BJ (cell line): ENCODE data around the gene SLC24A4. TPM values are rescaled to one million over a fixed set of nuclear protein-coding genes. Genes with fewer than 3 reads are reported as not detected.

ENCODE experiments used
- CTCF ChIA-PET: fragments of 350-600 bp; formaldehyde crosslinking; extraction: SDS; loops from one replicate; lab custom pipeline; 2021; ENCODE audit warnings: antibody characterized with exemption, inconsistent platforms; lab: Yijun Ruan, JAX
- POLR2A ChIA-PET: fragments of 300-600 bp; sonication (Branson Sonifier 250); formaldehyde crosslinking; extraction: SDS; loops from one replicate; lab custom pipeline; 2021; ENCODE audit warnings: antibody characterized with exemption; lab: Charles Lee
- DNase-seq: peaks from one replicate; pipeline ENCODE4 v3.0.0-alpha.2; 2011; ENCODE audit warnings: low read depth
- H3K27me3 ChIP-seq: 2 replicates; pipeline ENCODE4 v1.6.0; 2011; ENCODE audit warnings: low read length; ENCODE audit not compliant: control insufficient read depth, insufficient read depth
- H3K36me3 ChIP-seq: 2 replicates; pipeline ENCODE4 v1.5.1; 2011; ENCODE audit warnings: low read length; ENCODE audit not compliant: control insufficient read depth, insufficient read depth
- H3K4me3 ChIP-seq: 2 replicates; pipeline ENCODE4 v1.5.1; 2011; ENCODE audit warnings: low read depth, mild to moderate bottlenecking, control low read depth, low read length
- polyA minus RNA-seq: library from RNA; depleted of rRNA, polyadenylated mRNA; stranded (reverse); fragments of >200 nt; gene quantifications from 2 replicates; pipeline ENCODE4 v1.2.3, GENCODE V29; 2011; rRNA and poly(A)+ RNA removed
- polyA plus RNA-seq: library from polyadenylated mRNA; depleted of rRNA; stranded (reverse); fragments of >200 nt; gene quantifications from 2 replicates; pipeline ENCODE4 v1.2.3, GENCODE V29; 2011; rRNA removed
- TF ChIP-seq, protein P1 (sequence below): IDR thresholded peaks from 2 replicates; pipeline ENCODE4 v1.5.1; 2011; ENCODE audit warnings: low read depth, mild to moderate bottlenecking, control low read depth, inconsistent platforms, low read length, moderate library complexity; ENCODE audit not compliant: insufficient read depth

Gene SLC24A4, protein sequence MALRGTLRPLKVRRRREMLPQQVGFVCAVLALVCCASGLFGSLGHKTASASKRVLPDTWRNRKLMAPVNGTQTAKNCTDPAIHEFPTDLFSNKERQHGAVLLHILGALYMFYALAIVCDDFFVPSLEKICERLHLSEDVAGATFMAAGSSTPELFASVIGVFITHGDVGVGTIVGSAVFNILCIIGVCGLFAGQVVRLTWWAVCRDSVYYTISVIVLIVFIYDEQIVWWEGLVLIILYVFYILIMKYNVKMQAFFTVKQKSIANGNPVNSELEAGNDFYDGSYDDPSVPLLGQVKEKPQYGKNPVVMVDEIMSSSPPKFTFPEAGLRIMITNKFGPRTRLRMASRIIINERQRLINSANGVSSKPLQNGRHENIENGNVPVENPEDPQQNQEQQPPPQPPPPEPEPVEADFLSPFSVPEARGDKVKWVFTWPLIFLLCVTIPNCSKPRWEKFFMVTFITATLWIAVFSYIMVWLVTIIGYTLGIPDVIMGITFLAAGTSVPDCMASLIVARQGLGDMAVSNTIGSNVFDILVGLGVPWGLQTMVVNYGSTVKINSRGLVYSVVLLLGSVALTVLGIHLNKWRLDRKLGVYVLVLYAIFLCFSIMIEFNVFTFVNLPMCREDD
- polyA plus RNA-seq: not detected in 2 replicates
- not detected in 2 replicates for polyA minus RNA-seq

DNA sequence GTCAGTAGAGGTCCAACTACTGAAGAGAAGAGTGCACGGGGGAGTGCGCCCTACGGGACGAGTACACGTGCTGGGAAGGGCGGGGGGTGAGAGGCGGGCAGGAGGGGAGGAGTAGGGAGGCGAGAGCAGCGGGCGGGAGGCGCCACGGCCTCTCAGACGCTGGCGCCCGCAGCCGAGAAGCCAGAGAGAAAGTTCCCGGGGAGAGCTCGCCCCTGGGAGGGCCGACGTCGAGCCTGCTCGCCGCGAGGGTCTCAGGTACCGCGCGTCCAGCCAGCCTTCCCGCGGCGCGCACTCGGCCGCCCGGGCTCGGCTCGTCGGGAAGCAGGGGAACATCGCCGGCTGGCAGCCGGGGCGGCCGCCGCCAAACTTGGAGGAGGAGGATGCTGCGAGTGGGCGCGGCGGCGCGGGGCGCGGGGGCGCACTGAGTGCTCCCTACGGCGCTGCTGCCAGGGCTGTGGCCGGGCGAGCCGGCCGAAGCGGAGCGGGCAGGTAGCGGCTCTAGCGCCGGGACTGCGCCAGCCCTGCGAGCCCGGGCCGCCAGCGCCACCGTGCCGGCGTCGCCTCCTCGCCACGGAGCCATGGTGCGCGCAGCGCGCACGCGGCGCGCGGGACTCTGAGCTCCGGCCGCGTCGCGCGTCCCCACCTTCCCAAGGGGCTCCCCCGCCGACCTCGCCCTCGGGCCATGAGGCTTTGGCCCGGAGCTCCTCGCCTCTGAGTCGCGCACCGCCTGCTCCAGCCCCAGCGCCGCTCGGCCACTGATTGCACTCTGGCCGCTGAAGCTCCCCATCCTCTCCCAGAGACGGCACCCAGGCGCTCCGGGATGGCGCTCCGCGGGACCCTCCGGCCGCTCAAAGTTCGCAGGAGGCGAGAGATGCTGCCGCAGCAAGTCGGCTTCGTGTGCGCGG lies at the start of gene SLC24A4:
Gene SLC24A4 (plus strand): TSS at position 155 of the 905 bp plus-strand sequence. CDS start 666 bp downstream, at position 821.
- DNase-seq: no peak
- H3K36me3 ChIP-seq: no peaks in the 10 kb centered on the region
- ChIA-PET CTCF (no interaction called here), POLR2A (no interaction called here)
- TF ChIP-seq, protein P1, sequence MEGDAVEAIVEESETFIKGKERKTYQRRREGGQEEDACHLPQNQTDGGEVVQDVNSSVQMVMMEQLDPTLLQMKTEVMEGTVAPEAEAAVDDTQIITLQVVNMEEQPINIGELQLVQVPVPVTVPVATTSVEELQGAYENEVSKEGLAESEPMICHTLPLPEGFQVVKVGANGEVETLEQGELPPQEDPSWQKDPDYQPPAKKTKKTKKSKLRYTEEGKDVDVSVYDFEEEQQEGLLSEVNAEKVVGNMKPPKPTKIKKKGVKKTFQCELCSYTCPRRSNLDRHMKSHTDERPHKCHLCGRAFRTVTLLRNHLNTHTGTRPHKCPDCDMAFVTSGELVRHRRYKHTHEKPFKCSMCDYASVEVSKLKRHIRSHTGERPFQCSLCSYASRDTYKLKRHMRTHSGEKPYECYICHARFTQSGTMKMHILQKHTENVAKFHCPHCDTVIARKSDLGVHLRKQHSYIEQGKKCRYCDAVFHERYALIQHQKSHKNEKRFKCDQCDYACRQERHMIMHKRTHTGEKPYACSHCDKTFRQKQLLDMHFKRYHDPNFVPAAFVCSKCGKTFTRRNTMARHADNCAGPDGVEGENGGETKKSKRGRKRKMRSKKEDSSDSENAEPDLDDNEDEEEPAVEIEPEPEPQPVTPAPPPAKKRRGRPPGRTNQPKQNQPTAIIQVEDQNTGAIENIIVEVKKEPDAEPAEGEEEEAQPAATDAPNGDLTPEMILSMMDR: no peak
- H3K27me3 ChIP-seq: peaks cover 35% of the 10 kb centered on the region
- H3K4me3 ChIP-seq: no peak within 1 kb of the TSS; the same call in 1 of the 2 replicates

DNA sequence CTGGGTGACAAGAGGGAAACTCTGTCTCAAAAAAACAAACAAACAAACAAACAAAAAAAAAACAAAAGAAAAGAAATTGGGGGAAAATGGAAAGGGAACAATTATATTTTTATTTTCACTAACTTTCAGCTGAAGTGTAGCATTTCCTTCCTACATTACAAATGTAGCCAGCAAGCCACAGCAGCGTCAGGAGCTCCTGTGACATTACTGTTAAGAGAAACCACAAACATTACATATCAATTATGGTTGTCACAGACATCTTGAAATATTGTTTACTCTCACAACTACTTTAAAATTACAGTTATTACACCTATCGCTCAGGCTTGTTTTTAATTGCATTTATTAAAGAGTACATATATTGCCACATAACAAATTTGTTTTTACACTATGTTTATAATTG lies 49.8 kb upstream of the SLC24A4 start:
- H3K4me3 ChIP-seq: no peak overlapping the region
- no peak for DNase-seq
- H3K27me3 ChIP-seq: peaks cover 2% of the 10 kb centered on the region
- ChIA-PET CTCF (no interaction called here), POLR2A (no interaction called here)
- H3K36me3 ChIP-seq: no peaks in the 10 kb centered on the region
- TF ChIP-seq, protein P1: no peak

DNA sequence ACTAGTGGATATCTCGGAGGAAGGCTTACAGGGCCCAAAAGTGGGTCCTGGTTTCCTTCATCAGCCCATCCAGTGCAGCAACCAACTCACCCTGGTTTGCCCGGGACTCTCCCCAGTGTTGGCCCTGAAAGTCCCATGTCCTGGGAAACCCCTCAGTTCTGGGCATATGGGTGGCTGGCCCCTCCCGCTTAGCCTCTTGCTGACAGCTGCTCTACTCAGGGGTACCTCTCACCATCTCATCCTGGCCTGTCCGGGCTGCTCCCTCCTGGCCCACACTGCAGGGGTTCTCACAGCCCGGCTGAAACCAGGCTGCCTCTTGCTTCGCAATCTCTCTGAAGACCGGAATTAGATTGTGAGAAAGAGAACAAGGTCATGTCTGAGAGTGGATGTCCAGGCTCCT lies 48.9 kb upstream of the SLC24A4 start:
- ChIA-PET POLR2A (no interaction called here), CTCF (interaction anchor here (1.4 kb wide), 1 partner anchor 11 kb away, joined by 3 read pairs; no protein-coding TSS in a partner anchor)
- no peaks in the 10 kb centered on the region for H3K36me3 ChIP-seq
- H3K4me3 ChIP-seq: no peak overlapping the region
- TF ChIP-seq, protein P1: no peak
- H3K27me3 ChIP-seq: peaks cover 2% of the 10 kb centered on the region
- DNase-seq: no peak

DNA sequence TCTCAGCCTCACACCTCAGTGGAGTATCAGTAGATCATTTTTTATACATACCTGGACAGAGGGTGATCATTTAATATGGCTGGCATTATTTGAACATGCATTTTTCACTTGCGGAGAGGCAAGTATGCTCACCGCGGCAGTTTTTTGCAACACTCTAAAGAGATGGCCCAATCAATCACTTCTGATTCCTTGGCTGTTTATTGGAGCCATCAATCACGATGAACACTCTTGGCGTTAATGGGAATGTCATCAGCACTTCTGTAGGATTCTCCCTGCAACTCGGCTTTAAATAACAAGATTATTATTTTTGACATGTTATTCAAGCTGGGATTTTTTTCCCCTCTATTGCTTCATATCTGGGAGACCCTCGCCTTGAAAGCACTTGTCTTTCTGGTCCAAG lies 46.9 kb upstream of the SLC24A4 start:
- TF ChIP-seq, protein P1: no peak
- POLR2A ChIA-PET: no interaction called here
- Histone ChIP-seq H3K4me3 (no peak overlapping the region), H3K36me3 (no peaks in the 10 kb centered on the region), H3K27me3 (peaks cover 2% of the 10 kb centered on the region)
- no peak for DNase-seq
- CTCF ChIA-PET: no interaction called here
